Gastrocnemius medialis (tissue), 4 donors: ENCODE measurements around the gene NTN1. TPM values are rescaled to one million over a fixed set of nuclear protein-coding genes. Genes with fewer than 3 reads are reported as not detected.

Source experiments
- ATAC-seq, 2 donors: fragments of 150-250 bp; one replicate each; pipeline ENCODE4 v1.9.1; 2016
- DNase-seq, 2 donors: peaks; one replicate each; pipeline ENCODE4 v3.0.0-alpha.2; 2019
- H3K27ac ChIP-seq, 4 donors: fragments of 200-600 bp; sonication (generic); 1 replicate in 1 of 4; 2 replicates in 3 of 4; pipeline ENCODE4 v1.5.1; 2016 to 2018; ENCODE audit warnings: mild to moderate bottlenecking in 2 of 4, moderate library complexity in 1 of 4
- H3K27me3 ChIP-seq, 3 donors: fragments of 200-600 bp; sonication (generic) in 2 of 3; 1 replicate in 1 of 3; 2 replicates in 2 of 3; pipeline versions ENCODE4 v1.5.1 to v1.6.0; 2016 to 2019; ENCODE audit warnings: mild to moderate bottlenecking in 1 of 3, moderate library complexity in 1 of 3
- H3K36me3 ChIP-seq, 2 donors: fragments of 200-600 bp; sonication (generic) in 1 of 2; one replicate each; pipeline ENCODE4 v1.5.1; 2017 to 2018
- H3K4me1 ChIP-seq, 2 donors: fragments of 200-600 bp; sonication (generic) in 1 of 2; one replicate each; pipeline ENCODE4 v1.5.1; 2016 to 2017; ENCODE audit warnings: mild to moderate bottlenecking in 2 of 2
- H3K4me3 ChIP-seq, 4 donors: fragments of 200-600 bp; sonication (generic) in 3 of 4; 1 replicate in 1 of 4; 2 replicates in 3 of 4; pipeline ENCODE4 v1.5.1; 2016 to 2019; ENCODE audit warnings: mild to moderate bottlenecking in 2 of 4
- H3K9me3 ChIP-seq, 3 donors: fragments of 200-600 bp; sonication (generic) in 2 of 3; 1 replicate in 1 of 3; 2 replicates in 2 of 3; pipeline ENCODE4 v1.5.1; 2016 to 2019
- POLR2A ChIP-seq, 2 donors: fragments of 450-650 bp; IDR thresholded peaks; one replicate each; pipeline ENCODE4 v1.6.1; 2017; ENCODE audit warnings: antibody characterized with exemption in 2 of 2, mild to moderate bottlenecking in 2 of 2, moderate library complexity in 2 of 2
- in situ Hi-C, 4 donors: fragments of 200-750 bp; cut with MboI; loops; one replicate each; pipeline versions ENCODE4 v1.15.0 to v1.8.0; 2017; ENCODE audit warnings: low sequenced_read_pairs in 4 of 4
- intact Hi-C: fragments of 100-400 bp; cut with DNase I; formaldehyde crosslinking; loops from one replicate; pipeline ENCODE4 v1.15.1; 2023; ENCODE audit warnings: low total_unique reads
- total RNA-seq, 4 donors: library from RNA; depleted of rRNA; stranded (reverse); fragments of >200 nt; gene quantifications; one replicate each; pipeline versions ENCODE4 v1.1.0 to v1.2.3, GENCODE V29; 2016
- TF ChIP-seq, protein P1 (sequence below), 5 experiments: fragments of 450-650 bp in 3 of 5; fragments of 200-600 bp in 2 of 5; sonication (generic) in 2 of 5; IDR thresholded peaks in 4 of 5; conservative IDR thresholded peaks in 1 of 5; 1 replicate in 4 of 5; 2 replicates in 1 of 5; pipeline ENCODE4 v1.5.1; 2016 to 2019; ENCODE audit warnings: antibody characterized with exemption in 5 of 5, mild to moderate bottlenecking in 3 of 5, moderate library complexity in 3 of 5

Gene NTN1
- total RNA-seq, 4 donors from 2014 or later, result 0.76 to 4.1 (median 1.2) TPM

DNA sequence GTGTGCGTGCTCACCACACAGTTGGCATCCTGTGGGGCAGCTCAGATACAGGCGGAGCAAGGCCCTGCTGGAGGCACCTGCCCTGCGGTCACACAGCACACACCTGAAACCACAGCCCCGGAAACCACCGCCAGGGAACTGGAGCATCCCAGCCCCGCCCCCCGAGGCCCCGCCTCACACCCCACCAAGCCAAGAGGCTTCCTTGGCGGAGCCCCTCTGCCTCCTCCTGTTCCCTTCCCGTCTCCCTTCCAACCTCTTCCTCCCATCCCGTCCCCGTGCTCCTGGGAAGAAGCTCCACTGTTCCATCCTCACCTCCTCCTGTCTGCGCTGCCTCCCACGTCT, 205.5 kb downstream of the NTN1 start:
- in situ Hi-C loops (no loop called here), intact Hi-C loops (no loop called here)
- H3K36me3 ChIP-seq, result no peaks in the 10 kb centered on the region
- no peak for DNase-seq
- no peak overlapping the region for H3K4me3 ChIP-seq
- no peak for TF ChIP-seq POLR2A (IDR thresholded peaks at IDR 0.05)
- TF ChIP-seq, protein P1, sequence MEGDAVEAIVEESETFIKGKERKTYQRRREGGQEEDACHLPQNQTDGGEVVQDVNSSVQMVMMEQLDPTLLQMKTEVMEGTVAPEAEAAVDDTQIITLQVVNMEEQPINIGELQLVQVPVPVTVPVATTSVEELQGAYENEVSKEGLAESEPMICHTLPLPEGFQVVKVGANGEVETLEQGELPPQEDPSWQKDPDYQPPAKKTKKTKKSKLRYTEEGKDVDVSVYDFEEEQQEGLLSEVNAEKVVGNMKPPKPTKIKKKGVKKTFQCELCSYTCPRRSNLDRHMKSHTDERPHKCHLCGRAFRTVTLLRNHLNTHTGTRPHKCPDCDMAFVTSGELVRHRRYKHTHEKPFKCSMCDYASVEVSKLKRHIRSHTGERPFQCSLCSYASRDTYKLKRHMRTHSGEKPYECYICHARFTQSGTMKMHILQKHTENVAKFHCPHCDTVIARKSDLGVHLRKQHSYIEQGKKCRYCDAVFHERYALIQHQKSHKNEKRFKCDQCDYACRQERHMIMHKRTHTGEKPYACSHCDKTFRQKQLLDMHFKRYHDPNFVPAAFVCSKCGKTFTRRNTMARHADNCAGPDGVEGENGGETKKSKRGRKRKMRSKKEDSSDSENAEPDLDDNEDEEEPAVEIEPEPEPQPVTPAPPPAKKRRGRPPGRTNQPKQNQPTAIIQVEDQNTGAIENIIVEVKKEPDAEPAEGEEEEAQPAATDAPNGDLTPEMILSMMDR (IDR thresholded peaks at IDR 0.05 in 4 of 5, conservative IDR thresholded peaks at IDR 0.05 in 1 of 5), result no peak
- ATAC-seq, result no peak
- no peaks in the 10 kb centered on the region for H3K27me3 ChIP-seq
- H3K9me3 ChIP-seq, result no peaks in the 10 kb centered on the region
- no peaks in the 10 kb centered on the region for H3K4me1 ChIP-seq
- H3K27ac ChIP-seq, result no peak overlapping the region

DNA sequence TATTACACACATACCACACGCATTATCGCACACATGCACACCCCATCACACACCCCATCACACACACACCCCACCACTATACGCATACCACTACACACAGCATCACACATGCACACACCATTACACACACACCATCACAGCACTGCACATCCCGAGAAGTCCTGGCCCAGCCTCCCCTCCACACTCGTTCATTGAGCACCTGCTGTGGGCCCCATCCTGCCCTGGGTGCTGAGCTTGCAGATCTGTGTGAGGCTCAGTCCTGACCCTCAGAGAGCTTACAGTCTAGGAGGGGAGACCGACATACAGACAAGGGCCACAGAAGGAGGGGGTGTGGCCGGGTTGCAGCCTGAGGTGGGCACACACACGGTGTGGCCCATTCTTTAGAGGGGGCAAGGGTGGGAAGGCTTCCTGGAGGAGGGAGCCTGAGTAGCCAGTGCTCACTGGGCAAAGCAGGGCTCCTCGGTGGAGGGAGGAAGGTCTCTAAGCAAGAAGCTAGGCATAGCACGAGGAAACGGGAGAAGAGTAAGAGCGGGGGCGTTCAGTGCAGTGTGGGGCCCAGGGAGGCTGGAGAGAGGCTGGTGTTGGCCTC, 206.6 kb downstream of the NTN1 start:
- Histone ChIP-seq H3K36me3 (no peaks in the 10 kb centered on the region), H3K27me3 (no peaks in the 10 kb centered on the region), H3K9me3 (no peaks in the 10 kb centered on the region), H3K4me3 (no peak overlapping the region), H3K4me1 (no peaks in the 10 kb centered on the region), H3K27ac (no peak overlapping the region)
- in situ Hi-C loops (no loop called here), intact Hi-C loops (no loop called here)
- TF ChIP-seq, protein P1 (IDR thresholded peaks at IDR 0.05 in 4 of 5, conservative IDR thresholded peaks at IDR 0.05 in 1 of 5), result no peak
- no peak for TF ChIP-seq POLR2A (IDR thresholded peaks at IDR 0.05)
- DNase-seq (no peak), ATAC-seq (peak in 1 of 2 donors; percentile 13)

DNA sequence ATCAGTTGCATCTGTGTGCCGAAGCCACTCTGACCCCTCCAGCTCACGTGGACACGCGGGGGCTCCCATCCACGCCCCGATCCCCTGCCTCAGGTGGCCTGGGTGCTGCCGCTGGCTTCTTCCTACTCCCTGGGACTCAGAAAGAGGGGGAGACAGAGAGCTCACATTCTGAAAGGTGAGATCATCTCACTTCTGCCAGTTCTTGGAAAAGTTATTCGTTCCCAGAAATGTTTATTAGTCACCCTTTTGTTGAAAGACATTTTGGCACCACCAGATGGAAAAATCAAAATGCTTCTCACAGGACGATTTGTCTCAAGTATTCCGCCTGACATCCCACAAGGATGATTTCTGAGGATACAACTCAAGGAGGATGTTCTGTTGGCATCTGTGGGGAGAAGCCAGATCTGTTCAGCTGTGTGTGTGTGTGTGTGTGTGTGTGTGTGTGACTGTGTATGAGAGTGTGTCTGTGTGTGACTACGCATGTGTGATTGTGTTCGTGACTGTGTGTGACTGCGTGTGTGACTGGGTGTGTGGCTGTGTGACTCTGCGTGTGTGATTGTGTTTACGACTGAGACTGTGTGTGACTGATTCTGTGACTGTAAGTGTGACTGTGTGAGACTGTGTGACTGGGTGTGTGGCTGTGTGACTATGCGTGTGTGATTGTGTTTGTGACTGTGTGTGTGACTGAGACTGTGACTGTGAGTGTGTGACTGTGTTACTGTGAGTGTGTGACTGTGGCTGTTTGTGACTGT, 207.3 kb downstream of the NTN1 start:
- no peak for DNase-seq
- H3K9me3 ChIP-seq, result no peaks in the 10 kb centered on the region
- no peak for TF ChIP-seq POLR2A (IDR thresholded peaks at IDR 0.05)
- TF ChIP-seq, protein P1 (IDR thresholded peaks at IDR 0.05 in 4 of 5, conservative IDR thresholded peaks at IDR 0.05 in 1 of 5), result no peak
- ATAC-seq, result peak; percentile 48 to 61
- H3K27me3 ChIP-seq, result no peaks in the 10 kb centered on the region
- H3K4me1 ChIP-seq, result no peaks in the 10 kb centered on the region
- H3K27ac ChIP-seq, result no peak overlapping the region
- in situ Hi-C loops, result no loop called here
- intact Hi-C loops, result no loop called here
- no peaks in the 10 kb centered on the region for H3K36me3 ChIP-seq
- no peak overlapping the region for H3K4me3 ChIP-seq

- ATAC-seq (no peak), DNase-seq (no peak)
- no peak overlapping the region for H3K4me3 ChIP-seq
- no peak overlapping the region for H3K27ac ChIP-seq
- H3K9me3 ChIP-seq, result no peaks in the 10 kb centered on the region
- H3K36me3 ChIP-seq, result no peaks in the 10 kb centered on the region
- intact Hi-C loops, result no loop called here
- in situ Hi-C loops, result no loop called here
- no peaks in the 10 kb centered on the region for H3K27me3 ChIP-seq
- TF ChIP-seq, protein P1 (IDR thresholded peaks at IDR 0.05 in 4 of 5, conservative IDR thresholded peaks at IDR 0.05 in 1 of 5), result no peak
- no peak for TF ChIP-seq POLR2A (IDR thresholded peaks at IDR 0.05)
- H3K4me1 ChIP-seq, result no peaks in the 10 kb centered on the region
These were observed 208.0 kb downstream of the NTN1 start for GRCh38 chr17:9229160-9229825.
